NCI-H146 treated with DMSO at 0.1 percent for 48 hours (cell line): ENCODE results near the gene DAZAP2.
"Not testable (repeated sequence)": the region's sequence is repeated elsewhere in the genome, so short reads cannot be mapped to it uniquely, and the experiment has no call there.

Experiments used
- DNase-seq: peaks from one replicate; lab custom pipeline; 2025; ENCODE audit not compliant: unreplicated experiment; lab: John Stamatoyannopoulos, UW

The DAZAP2 gene

DNA sequence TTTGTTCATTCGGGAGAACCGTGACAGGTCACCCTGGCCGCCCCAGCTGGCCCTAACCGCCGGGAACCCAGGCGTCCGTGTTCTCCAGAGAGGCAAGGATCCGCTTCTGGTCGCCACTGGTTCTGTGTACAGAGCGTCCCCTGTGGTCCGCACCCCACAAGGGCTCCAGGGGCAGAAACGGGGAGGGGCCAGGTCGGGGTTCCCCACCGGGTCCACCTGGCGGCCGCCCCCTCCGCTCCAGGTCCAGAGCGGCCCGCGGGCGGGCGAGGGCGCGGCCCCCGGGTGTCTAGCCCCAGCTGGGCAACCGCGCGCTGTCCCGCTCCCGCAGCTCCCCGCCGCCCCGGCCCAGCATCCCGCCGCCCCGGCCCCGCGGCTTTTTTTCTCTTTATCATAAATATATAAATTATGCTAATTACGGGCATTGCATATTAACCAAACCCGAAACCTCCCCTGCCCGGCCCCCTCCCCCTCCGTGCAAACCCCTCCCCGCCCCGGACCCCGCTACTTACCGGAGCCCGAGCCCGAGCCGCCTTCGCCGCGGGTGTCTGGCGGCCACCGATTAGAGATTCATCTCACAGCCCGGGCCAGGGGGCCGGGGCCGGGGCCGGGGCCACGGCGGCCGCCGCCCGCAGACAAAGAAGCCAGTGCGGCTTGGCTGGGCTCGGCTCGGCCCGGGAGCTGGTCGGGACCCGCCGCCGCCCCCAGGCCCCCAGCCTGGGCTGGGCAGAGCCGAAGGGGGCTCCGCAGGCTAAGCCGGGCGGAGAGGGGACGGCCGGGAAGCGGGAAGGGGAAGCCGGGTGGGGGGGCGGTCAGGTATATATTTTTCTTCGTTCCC lies 21.3 kb upstream of the DAZAP2 start:
- peak; percentile 63 for DNase-seq

DNA sequence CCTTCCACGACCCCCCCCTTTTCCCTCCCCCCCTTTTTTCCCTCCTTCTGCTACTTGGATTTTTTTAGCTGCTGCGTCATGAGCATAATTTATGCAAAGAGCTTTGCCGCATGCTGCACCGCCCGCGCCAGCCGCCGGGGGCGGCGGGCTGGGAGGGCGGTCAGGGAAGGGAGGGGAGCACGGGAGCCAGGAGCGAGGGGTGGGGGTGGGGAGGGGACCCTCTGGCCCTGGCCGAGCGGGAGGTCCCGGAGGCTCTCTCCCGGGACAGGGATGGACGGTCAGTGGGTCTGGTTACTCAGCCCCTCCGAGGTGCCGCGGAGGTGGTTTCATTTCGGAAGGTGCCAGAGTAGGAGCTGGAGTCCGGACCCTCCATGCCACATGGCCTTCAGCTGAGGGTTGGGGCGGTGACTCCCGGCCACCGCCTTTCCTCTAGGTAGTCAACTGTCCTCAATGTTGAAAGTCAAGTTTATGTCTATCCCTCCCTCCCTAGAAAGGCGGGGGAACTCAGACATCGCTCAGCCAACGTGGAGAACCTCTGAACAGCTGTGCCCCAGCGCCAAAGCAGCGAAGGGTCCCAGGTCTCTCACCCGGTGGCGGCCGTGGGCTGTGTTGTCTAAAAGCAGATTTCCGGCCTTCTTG lies 20.5 kb upstream of the DAZAP2 start, which contains the start of gene POU6F1:
Gene POU6F1, minus strand, starts transcription at position 95 of the 639 bp plus-strand sequence. CDS start 11,226 bp downstream, outside the sequence.
- peak; percentile 53 for DNase-seq

DNA sequence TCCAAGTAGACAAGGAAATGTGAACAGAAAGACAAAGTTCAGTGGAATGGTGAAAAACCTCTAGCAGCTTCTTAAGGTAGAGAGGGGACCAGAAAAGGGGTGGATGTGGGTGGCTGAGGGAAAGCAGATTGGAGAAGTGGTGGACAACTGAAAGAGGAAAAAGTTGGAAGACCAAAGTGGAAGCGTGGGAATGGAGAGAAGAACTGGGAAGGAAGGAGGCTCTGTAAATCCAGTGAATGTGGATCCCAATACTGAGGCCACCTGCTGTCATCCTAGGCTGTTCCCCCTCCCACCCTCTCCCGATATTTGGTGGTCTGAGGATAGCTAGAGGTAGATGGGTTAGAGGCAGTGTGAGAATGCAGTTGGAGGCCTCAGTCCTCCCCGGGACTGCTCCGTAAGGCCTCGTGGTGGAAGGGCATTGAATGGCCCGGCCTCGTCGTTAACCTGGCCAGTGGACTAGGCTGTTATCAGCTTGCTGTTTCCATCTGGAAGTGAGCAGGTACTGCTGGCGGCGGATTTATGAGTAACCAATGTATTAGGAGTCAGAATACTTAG lies 19.9 kb upstream of the DAZAP2 start:
- DNase-seq, result peak; percentile 9

DNA sequence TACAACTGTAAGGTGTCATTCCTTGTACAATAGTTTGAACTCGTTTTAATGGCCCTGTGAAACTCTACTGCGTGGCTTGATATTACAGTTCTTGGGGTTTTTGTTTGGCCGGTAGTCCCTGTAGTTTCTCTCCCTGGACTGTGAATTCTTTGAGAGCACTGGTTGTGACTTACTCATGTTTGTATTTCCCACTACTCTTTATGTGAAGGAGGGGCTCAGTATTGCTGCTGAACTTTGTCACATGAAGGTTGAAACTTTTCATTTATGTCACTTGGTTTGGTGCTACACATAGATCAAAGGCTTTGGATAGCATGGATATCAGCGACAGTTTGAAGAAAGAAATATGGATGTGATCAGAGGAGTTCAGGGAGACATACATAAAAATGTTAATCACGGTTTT lies 19.3 kb upstream of the DAZAP2 start:
- no peak for DNase-seq

DNA sequence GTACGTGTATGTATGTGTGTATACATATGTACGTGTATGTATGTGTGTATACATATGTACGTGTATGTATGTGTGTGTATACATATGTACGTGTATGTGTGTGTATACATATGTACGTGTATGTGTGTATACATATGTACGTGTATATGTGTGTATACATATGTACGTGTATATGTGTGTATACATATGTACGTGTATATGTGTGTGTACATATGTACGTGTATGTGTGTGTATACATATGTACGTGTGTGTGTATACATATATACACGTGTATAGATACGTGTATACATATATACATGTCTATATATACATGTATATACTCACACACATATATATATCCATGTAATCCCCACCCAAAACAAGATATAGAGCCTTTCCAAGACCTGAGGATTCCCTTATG lies 18.8 kb upstream of the DAZAP2 start:
- DNase-seq, result not testable (repeated sequence)

DNA sequence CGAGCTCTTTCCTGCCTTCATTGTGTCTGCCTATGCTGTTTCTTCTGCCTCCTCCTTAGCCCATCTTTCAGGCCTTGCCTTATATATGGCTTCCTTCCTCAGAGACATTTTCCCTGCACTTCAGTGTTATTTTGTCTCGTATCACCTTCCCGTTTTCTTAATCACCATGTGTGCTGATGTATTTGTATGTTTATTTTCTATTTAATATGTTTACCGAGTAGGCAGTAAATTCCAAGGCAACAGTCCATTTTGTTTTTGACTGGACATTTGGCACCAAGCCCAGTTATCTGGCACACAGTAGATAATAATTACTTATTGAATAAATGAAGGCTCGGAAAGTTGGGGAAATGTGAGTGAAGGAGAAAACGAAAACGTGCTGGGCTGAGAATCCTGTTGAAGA lies 16.2 kb upstream of the DAZAP2 start:
- DNase-seq, result peak; percentile 41

DNA sequence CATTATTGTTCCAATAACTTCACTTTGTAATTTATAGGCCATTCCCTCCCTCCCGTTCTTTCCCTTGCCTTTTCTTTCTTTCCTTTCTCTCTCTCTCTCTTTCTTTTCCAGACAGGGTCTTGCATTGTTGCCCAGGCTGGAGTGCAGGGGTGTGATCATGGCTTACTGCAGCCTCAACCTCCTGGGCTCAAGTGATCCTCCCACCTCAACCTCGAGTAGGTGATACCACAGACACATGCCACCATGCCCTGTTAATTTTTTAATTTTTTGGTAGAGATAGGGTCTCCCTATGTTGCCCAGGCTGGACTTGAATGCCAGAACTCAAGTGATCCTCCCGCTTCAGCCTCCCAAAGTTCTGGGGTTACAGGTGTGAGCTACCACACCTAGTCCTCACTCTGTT lies 14.0 kb upstream of the DAZAP2 start:
- no peak for DNase-seq

DNA sequence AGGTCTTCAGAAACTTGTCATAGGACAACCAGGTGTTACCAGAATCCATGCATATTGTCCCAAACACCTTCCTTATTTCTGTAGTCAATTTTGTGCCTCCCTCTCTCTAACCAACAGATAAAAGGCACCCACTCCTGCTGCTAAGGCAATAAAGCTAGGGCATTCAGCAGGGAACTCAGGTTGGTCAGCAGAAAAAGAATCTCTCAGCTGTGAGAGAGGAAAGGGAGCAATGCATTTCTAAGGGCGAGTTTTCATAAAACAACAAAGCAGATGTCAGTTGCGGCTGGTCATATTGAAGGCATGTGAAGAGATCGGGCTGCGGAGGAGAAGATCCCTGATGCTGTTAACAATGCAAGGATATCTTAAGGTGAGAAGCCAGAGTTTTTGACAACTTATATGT lies 13.4 kb upstream of the DAZAP2 start:
- no peak for DNase-seq

DNA sequence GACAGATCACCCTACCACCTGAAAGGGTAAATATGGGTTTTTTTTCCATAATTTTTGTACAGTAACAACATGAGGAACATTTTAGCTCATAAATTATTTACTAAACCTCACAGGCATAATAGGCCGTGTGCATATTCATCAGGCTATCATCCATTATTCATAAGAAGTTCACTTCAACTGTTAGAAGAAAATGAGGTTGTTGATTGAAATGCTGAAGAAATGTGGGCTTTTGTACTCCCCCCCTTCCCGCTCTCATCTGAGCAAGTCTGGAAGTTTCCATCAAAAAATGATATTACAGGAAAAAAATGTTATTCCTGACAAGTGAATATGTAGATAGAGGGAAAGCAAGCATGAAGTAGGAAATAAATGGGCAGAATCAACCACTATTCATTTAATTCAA lies 12.9 kb upstream of the DAZAP2 start:
- DNase-seq, result no peak

DNA sequence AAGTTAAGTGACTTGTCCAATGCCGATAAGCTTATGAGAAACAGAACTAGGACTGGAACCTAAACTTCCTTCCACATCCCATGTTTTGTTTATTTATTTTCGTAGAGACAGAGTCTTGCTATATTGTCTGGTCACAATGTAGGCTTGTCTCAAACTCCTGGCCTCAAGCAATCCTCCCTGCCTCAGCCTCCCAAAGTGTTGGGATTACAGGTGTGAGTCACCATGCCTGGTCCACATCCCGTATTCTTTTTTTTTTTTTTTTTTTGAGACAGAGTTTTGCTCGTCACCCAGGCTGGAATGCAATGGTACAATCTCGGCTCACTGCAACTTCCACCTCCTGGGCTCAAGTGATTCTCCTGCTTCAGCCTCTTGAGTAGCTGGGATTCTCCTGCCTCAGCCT lies 11.5 kb upstream of the DAZAP2 start:
- DNase-seq, result not testable (repeated sequence)

DNA sequence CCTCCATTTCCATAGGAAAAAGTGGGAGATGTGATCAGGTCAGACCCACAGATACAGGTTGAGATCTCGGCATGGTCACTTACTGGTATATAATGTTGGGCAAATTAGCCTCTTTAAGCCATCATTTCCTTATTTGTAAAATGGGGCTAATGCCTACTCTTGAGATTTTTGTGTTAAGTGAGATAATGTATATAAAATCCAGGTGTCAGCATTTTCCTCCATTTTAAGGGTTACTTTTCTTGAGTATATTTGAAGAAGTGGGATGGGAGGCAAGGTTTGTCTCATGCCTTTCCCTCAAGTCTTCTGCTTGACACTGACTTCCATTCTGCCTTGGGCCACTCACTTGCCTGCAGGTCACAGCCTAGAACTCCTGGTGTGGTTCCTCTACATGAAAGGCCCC lies 10.7 kb upstream of the DAZAP2 start:
- no peak for DNase-seq

DNA sequence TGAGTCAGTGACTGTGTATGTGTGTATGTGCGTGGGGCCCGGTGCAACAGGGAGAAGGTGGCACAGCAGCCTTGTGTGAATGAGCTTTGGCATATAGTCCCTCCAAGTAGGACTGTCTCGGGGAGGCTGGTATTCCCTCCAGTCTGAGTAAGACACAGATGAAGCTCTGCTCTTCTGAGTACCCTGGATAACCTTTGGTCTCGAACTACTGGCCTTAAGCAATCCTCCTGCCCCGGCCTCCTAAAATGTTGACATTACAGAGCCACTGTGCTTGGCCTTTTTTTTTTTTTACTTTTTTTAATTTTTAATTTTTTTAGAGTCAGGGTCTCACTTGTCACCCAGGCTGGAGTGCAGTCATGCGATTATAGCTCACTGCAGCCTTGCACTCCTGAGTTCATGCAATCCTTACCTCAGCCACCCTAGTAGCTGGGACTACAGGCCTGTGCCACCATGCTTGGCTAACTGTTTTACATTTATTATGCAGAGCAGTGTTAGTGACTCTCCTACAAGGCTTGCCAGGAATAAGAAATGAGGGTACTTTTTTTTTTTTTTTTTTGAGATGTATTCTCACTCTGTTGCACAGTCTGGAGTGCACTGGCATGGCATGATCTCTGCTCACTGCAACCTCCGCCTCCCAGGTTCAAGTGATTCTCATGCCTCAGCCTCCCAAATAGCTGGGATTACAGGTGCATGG lies 9.4 kb upstream of the DAZAP2 start:
- DNase-seq, result no peak

DNA sequence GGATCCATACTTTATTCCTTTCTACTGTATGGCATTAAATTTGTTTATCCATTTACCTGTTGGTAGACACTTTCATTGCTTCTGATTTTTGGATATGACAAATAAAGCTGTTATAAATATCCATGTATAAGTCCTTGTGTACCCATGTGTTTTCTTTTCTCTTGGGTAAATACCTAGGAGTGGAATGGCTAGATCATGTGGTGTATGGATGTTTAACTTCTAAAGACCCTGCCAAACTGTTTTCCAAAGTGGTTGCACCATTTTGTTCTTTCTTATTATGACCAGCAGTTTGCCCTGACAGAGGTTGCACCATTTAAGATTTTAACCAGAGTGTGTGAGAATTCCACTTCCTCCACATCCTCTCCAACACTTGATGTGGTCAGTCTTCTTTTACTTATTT lies 6.0 kb upstream of the DAZAP2 start:
- no peak for DNase-seq

DNA sequence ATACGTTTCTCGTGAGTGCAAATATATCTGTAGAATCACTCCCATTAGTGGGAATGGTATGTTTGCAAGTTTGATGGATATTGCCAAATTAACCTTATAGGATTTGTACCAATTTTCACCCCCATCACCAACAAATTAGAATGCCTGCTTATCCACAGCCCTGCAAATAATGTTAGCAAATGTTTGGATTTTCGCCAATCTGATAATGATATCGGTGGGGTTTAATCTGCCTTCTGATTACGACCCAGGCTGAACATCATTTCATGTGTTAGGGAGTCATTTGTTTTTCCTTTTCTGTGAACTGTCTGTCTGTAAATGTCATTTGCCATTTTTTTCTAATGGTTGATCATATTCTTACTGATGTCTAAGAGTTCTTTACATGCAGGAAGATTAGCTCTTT lies 4.1 kb upstream of the DAZAP2 start:
- DNase-seq, result no peak

DNA sequence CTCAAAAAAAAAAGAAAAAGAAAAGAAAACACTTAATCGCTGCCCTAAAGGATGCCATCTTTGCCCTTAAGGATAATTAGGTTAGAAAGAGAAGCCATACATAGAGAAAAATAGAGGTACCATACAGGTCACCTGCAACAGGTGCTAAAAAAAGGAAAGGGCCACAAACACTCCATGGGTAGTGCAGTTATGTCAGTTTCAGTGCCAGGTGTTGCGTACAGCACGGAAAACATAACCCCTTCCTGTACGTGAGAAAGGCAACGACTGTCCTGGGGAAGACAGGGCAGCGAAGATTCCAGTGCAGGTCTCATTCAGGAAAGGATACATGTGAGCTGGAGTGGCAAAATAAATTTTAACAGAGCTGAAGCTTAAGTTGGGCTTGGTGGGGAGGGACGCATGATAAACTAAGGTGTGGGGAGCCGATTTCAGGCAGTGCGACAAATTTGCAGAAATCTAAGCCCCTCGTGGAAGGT lies 553 bp upstream of the DAZAP2 start:
- peak; percentile 46 for DNase-seq

DNA sequence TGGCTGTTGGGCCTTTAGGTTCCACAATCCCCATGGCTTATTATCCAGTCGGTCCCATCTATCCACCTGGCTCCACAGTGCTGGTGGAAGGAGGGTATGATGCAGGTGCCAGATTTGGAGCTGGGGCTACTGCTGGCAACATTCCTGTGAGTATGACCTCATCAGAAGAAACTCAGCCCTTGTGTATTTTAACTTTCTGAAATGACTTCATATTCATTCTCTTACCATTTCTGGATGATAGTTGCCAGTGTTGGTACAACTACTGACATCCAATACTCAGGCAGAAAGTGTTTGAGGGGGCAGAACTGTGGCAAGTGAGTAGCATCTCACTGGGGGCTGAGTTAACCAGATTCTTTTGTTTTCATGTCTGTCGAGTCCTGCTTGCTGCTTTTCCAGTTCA lies 2.3 kb downstream of the DAZAP2 start:
- no peak for DNase-seq

DNA sequence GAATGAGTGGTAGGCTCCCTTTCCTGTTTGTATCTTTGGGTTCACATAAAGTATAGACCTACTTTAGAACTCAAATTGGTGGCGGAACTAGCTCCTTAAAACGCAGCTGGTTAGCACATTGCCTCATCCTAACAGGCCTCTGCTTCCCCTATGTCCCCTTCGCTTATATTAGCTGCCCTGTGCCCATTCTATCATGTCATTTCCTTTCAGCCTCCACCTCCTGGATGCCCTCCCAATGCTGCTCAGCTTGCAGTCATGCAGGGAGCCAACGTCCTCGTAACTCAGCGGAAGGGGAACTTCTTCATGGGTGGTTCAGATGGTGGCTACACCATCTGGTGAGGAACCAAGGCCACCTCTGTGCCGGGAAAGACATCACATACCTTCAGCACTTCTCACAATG lies 3.5 kb downstream of the DAZAP2 start:
- DNase-seq, result no peak

DNA sequence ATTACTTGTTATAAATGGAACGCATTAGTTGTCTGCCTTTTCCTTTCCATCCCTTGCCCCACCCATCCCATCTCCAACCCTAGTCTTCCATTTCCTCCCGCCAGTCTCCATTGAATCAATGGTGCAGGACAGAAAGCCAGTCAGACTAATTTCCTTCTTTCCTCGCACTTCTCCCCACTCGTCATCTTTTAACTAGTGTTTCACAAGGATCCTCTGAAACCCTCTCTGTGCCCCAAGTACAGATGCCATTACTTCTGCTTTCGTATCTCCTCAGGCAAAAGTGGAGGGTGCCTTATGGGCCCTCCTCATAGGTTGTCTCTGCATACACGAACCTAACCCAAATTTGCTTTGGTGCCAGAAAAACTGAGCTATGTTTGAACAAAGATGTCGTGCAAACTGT lies 4.2 kb downstream of the DAZAP2 start:
- DNase-seq, result no peak

DNA sequence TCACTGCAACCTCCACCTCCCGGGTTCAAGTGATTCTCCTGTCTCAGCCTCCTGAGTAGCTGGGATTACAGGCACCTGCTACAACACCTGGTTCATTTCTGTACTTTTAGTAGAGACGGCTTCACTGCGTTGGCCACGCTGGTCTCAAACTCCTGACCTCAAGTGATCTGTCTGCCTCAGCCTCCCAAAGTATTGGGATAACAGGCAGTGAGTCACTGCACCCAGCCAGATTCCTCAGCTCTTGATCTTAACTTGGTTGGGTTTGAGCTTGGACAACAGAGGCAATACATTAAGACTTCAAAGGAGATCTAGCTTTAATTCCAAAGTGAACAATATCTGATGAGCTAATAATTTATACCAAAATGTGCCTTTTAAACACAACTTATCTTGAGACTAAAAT lies 5.6 kb downstream of the DAZAP2 start:
- DNase-seq, result no peak

DNA sequence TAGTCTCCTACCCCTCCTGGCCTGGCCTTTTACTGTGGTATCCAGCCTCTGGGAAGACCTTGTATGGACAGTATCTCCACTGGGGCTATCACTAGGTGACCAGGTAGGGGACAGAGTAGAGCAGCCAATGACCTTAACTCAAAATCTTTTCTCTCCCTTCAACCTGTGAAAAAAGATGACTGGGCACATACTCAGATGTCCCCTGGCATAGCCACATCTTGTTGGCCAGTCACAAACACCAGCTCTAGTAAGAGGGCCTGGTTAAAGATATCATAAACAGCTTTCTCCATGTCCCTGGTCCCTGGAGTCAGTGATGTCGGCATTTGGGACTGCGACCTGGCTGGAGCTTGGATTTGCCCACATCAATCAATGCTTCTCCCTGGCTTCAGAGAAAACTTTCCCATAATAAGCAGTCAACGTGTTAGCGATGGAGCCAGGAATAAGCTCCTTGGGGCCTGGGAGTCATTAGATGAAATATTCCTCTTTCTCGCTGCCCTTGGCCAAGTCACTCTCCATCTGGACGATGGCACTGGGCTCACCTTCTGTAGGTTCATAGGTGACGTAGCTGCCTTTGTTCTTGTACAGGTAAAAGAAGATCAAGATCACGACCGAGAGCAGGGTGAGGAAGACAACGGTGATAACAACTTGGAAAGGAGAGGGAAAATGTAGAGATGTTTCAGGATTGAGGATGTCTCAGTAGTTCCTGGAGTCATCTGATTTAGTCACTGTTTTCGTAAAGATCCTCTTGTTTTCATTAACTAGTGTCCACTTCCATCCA lies 7.0 kb downstream of the DAZAP2 start:
- DNase-seq, result no peak
